Esophagus squamous epithelium (tissue), 4 donors: ENCODE data around the gene CCDC69.

Experiments
- POLR2A ChIP-seq, 4 donors: fragments of 450-650 bp; IDR thresholded peaks; one replicate each; pipeline ENCODE4 v1.6.1; 2017; ENCODE audit warnings: antibody characterized with exemption in 4 of 4, mild to moderate bottlenecking in 4 of 4, moderate library complexity in 3 of 4
- TF ChIP-seq, protein P1 (sequence below), 6 experiments: fragments of 450-650 bp in 4 of 6; fragments of 200-600 bp in 2 of 6; sonication (generic) in 2 of 6; IDR thresholded peaks; one replicate each; pipeline ENCODE4 v1.5.1; 2016 to 2019; ENCODE audit warnings: antibody characterized with exemption in 6 of 6, mild to moderate bottlenecking in 4 of 6, moderate library complexity in 4 of 6

DNA sequence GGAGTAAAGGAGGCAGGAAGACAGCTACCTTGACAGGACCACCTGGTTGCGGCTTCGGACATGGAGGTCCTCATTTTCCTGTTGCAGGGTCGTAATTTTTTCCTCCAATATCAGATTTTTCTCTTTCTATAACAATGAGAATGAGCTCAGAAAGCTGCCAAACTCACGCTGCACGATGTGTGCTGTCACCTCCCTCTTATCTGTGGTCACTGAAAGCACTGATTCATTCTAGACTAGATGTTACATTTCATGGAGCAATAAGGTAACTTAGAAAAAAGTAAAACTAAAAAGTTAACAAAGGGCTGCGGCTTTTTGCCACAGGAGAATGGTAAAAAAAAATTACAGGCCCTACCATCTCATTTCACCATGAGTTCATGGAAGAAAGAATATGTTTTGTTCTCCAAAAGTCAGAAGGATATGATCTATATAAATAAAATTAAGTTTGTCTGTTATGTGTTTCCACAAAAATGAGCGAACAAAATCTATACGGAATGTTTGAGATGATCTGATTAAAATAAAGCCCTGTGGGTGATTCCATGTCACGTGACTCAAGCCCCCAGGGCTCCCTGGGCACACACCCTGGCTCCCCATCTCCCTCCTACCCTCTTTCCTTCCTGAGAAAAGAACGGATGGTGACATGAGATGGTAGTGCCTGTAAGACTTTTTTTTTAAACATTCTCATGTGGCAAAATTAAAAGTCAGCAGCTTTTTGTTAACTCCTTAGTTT is 39.4 kb downstream of the CCDC69 start:
- TF ChIP-seq POLR2A (IDR thresholded peaks at IDR 0.05) = no peak
- TF ChIP-seq, protein P1, sequence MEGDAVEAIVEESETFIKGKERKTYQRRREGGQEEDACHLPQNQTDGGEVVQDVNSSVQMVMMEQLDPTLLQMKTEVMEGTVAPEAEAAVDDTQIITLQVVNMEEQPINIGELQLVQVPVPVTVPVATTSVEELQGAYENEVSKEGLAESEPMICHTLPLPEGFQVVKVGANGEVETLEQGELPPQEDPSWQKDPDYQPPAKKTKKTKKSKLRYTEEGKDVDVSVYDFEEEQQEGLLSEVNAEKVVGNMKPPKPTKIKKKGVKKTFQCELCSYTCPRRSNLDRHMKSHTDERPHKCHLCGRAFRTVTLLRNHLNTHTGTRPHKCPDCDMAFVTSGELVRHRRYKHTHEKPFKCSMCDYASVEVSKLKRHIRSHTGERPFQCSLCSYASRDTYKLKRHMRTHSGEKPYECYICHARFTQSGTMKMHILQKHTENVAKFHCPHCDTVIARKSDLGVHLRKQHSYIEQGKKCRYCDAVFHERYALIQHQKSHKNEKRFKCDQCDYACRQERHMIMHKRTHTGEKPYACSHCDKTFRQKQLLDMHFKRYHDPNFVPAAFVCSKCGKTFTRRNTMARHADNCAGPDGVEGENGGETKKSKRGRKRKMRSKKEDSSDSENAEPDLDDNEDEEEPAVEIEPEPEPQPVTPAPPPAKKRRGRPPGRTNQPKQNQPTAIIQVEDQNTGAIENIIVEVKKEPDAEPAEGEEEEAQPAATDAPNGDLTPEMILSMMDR (IDR thresholded peaks at IDR 0.05) = no peak
